Endometrial microvascular endothelial cells (primary cell): Measurements from ENCODE around the gene TBC1D19. TPM values are rescaled to one million over a fixed set of nuclear protein-coding genes. Genes with fewer than 3 reads are reported as not detected.

Experiments used
- in situ Hi-C: cut with HindIII; loops from 2 replicates; pipeline ENCODE4 v1.10.0; 2017; ENCODE audit warnings: low sequenced_read_pairs, low pct_unique_long_range_greater_than_20kb; ENCODE audit errors: inconsistent ontology term
- total RNA-seq: library from RNA; depleted of rRNA; stranded (reverse); fragments of >200 nt; gene quantifications from one replicate; pipeline ENCODE4 v1.2.3, GENCODE V29; 2015; ENCODE audit errors: inconsistent ontology term

The TBC1D19 gene
- total RNA-seq, 1 donor from 2014 or later = 4.2 TPM

GRCh38 chr4:26762650-26763049 is 178.8 kb downstream of the TBC1D19 start:
- in situ Hi-C loops = no loop called here

GRCh38 chr4:26763063-26763462 is 179.2 kb downstream of the TBC1D19 start:
- in situ Hi-C loops = no loop called here

- in situ Hi-C loops = no loop called here
These were observed 179.8 kb downstream of the TBC1D19 start for GRCh38 chr4:26763648-26764047.

GRCh38 chr4:26764231-26764630 is 180.3 kb downstream of the TBC1D19 start:
- in situ Hi-C loops = no loop called here

GRCh38 chr4:26765515-26765914 is 181.6 kb downstream of the TBC1D19 start:
- in situ Hi-C loops = no loop called here

- in situ Hi-C loops = no loop called here
These were observed 182.3 kb downstream of the TBC1D19 start for GRCh38 chr4:26766141-26766540.

GRCh38 chr4:26772096-26772873 is 188.4 kb downstream of the TBC1D19 start:
- in situ Hi-C loops = no loop called here

- in situ Hi-C loops = no loop called here
These were observed 195.3 kb downstream of the TBC1D19 start for GRCh38 chr4:26779224-26779623.

GRCh38 chr4:26779674-26780073 is 195.8 kb downstream of the TBC1D19 start:
- in situ Hi-C loops = no loop called here

GRCh38 chr4:26780539-26780938 is 196.7 kb downstream of the TBC1D19 start:
- in situ Hi-C loops = no loop called here

- in situ Hi-C loops = no loop called here
These were observed 198.4 kb downstream of the TBC1D19 start for GRCh38 chr4:26782168-26782829.

GRCh38 chr4:26782830-26783202 is 198.9 kb downstream of the TBC1D19 start:
- in situ Hi-C loops = no loop called here

- in situ Hi-C loops = no loop called here
These were observed 200.5 kb downstream of the TBC1D19 start for GRCh38 chr4:26784207-26784865.

GRCh38 chr4:26785312-26785711 is 201.4 kb downstream of the TBC1D19 start:
- in situ Hi-C loops = no loop called here

GRCh38 chr4:26785810-26786209 is 201.9 kb downstream of the TBC1D19 start:
- in situ Hi-C loops = no loop called here

GRCh38 chr4:26786916-26787315 is 203.0 kb downstream of the TBC1D19 start:
- in situ Hi-C loops = no loop called here

- in situ Hi-C loops = no loop called here
These were observed 203.8 kb downstream of the TBC1D19 start for GRCh38 chr4:26787461-26788340.

GRCh38 chr4:26788341-26788733 is 204.5 kb downstream of the TBC1D19 start:
- in situ Hi-C loops = no loop called here

GRCh38 chr4:26789208-26789607 is 205.3 kb downstream of the TBC1D19 start:
- in situ Hi-C loops = no loop called here
